HG03108 (cell line): ENCODE measurements around the gene SYCP2.

Experiments
- ATAC-seq: cut with Tn5 transposase; IDR thresholded peaks from one replicate; pipeline ENCODE4 v1.9.1; 2021; ENCODE audit warnings: moderate library complexity; ENCODE audit not compliant: unreplicated experiment

Gene SYCP2

GRCh38 chr20:59823030-59823423, 110.4 kb downstream of the SYCP2 start:
- no peak for ATAC-seq

GRCh38 chr20:59822291-59823029, 111.0 kb downstream of the SYCP2 start:
- ATAC-seq, result no peak

DNA sequence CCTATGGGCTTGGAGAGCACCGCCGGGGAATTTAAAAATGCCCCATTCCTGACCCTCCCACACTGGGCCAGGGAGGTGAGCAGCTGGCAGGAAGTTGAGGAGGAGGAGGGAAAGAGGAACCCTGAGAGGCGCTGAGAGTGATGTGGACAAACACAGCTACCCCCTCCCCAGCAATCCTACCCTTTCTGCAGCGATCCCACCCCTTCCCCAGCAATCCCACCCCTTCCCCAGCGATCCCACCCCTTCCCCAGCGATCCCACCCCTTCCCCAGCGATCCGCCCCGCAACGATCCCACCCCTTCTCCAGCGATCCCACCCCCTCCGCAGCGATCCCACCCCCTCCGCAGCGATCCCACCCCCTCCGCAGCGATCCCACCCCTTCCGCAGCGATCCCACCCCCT, 111.6 kb downstream of the SYCP2 start:
- no peak for ATAC-seq

- ATAC-seq, result no peak
These were observed 112.2 kb downstream of the SYCP2 start for GRCh38 chr20:59821201-59821600.

- ATAC-seq, result no peak
These were observed 113.0 kb downstream of the SYCP2 start for GRCh38 chr20:59820204-59821041.

- ATAC-seq, result no peak
These were observed 113.8 kb downstream of the SYCP2 start for GRCh38 chr20:59819496-59820203.

DNA sequence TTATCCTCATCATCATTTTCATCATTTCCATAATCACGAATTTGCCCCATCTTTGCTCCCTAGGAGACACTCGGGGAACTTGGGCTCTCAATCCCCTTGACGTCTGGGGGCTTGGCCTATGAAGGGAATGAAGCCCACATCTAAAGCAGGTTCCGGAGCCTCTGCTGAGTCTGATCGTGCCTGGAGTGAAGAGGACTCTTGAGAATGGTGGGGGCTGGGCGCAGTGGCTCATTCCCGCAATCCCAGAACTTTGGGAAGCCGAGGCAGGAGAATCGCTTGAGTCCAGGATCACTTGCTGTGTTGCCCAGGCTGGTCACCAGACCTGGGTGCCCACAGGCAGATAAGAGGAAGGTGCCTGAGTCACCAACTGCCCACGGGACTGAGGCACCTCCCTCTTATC, 114.5 kb downstream of the SYCP2 start:
- ATAC-seq, result no peak

GRCh38 chr20:59817846-59818615, 115.4 kb downstream of the SYCP2 start:
- ATAC-seq, result no peak

DNA sequence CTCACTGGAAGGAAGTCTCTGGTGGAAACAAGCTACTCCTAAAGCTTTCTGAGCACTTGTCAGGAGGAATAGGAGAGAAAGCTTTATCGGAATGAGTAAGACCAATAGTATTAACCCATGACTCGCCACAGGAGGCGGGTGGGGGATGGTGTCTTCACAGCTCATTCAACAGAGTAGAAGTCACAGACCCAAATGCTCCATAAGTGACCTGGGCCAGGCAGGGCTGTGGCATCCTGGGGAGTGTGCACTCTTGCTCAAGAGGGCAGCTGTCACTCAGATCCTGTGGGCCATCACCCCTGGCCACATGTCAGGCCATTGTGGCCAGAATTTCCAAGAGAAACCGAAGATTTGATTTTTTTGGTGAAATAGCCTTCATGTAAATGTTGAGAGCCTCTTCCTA, 116.0 kb downstream of the SYCP2 start:
- no peak for ATAC-seq

GRCh38 chr20:59816146-59816738, 117.2 kb downstream of the SYCP2 start:
- ATAC-seq, result no peak

GRCh38 chr20:59814840-59815340, 118.5 kb downstream of the SYCP2 start:
- no peak for ATAC-seq

GRCh38 chr20:59813948-59814839, 119.2 kb downstream of the SYCP2 start:
- ATAC-seq, result no peak
